DND-41 (cell line): ENCODE measurements around the gene RERG.

Source experiments
- CTCF ChIP-seq: IDR thresholded peaks from 2 replicates; pipeline ENCODE4 v1.5.1; 2012; ENCODE audit warnings: borderline replicate concordance, low read length, moderate library complexity, mild to moderate bottlenecking; ENCODE audit not compliant: poor library complexity, severe bottlenecking; ENCODE audit errors: extremely low read depth
- EZH2 ChIP-seq: IDR thresholded peaks from 3 replicates; pipeline ENCODE4 v1.6.1; 2012; ENCODE audit warnings: borderline replicate concordance, low read depth, mild to moderate bottlenecking, moderate library complexity, low read length, inconsistent platforms; ENCODE audit not compliant: severe bottlenecking

DNA sequence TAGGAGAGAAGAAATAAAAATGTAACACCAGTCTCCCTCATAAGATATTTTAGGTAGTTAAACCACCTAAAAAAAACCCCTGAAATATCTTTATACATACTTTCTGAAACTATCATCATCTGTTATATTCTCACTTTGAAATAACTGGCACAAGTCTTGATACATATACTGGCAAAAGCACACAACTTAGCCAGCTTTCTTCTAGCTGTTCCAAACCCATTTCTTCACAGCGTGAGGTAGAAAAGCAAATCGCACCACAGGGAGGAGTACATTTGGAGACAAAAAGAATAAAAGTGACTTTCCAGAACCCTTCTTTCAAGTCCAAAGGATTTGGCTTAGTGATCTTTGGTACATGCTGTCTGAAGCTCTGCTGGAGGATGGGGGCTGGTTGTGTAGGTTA is 78.5 kb downstream of the RERG start:
- no peak for TF ChIP-seq CTCF
- no peak for TF ChIP-seq EZH2
